HepG2 (cell line): ENCODE results near the gene PSMD1. TPM values are rescaled to one million over a fixed set of nuclear protein-coding genes. Genes with fewer than 3 reads are reported as not detected.

ENCODE experiments used
- ATAC-seq: fragments of 200-7000 bp; cut with Tn5 transposase; 3 replicates; pipeline ENCODE4 v1.9.1; 2020; ENCODE audit warnings: mild to moderate bottlenecking, moderate library complexity
- BruUV-seq: library from RNA; stranded (reverse); fragments of 400-500 nt; replicated peaks from 2 replicates; lab custom pipeline; 2021; lab: Mats Ljungman, UMichigan
- CTCF ChIA-PET: fragments of 300-600 bp; formaldehyde crosslinking; extraction: SDS; loops from one replicate; lab custom pipeline; 2021; ENCODE audit warnings: low total read pairs, inconsistent platforms, low intra/inter-chr PET ratio; lab: Yijun Ruan, JAX
- POLR2A ChIA-PET: fragments of 350-600 bp; sonication (Branson Sonifier 250); formaldehyde crosslinking; loops from one replicate; lab custom pipeline; 2020; ENCODE audit warnings: antibody characterized with exemption, inconsistent platforms; lab: Yijun Ruan, JAX
- DNase-seq: peaks from one replicate; pipeline ENCODE4 v3.0.0-alpha.2; 2015; ENCODE audit warnings: low spot score
- FAIRE-seq: peaks from 3 replicates; lab custom pipeline; 2011; peaks lifted over from hg19 to GRCh38; lab: Jason Lieb, UNC
- H2AFZ ChIP-seq: one replicate; pipeline ENCODE4 v1.6.1; 2011; ENCODE audit warnings: low read length, inconsistent platforms
- H3K27ac ChIP-seq: fragments of 300-600 bp; 3 replicates; pipeline ENCODE4 v1.8.0; 2011; ENCODE audit warnings: mixed run types, mild to moderate bottlenecking, mixed read lengths, low read length, inconsistent platforms; ENCODE audit not compliant: insufficient read depth; ENCODE audit errors: extremely low read length
- H3K27me3 ChIP-seq, 2 experiments: fragments of 200-600 bp in 1 of 2; 2 replicates in 1 of 2; 3 replicates in 1 of 2; pipeline versions ENCODE4 v1.6.0 to v1.8.0; 2011; ENCODE audit warnings: low read length in 2 of 2, mild to moderate bottlenecking in 2 of 2, moderate library complexity in 2 of 2, inconsistent platforms in 1 of 2; ENCODE audit not compliant: insufficient read depth in 2 of 2, control insufficient read depth in 1 of 2
- H3K36me3 ChIP-seq, 2 experiments: fragments of 200-600 bp in 1 of 2; replicated peaks in 1 of 2; 2 replicates in 1 of 2; 3 replicates in 1 of 2; pipeline versions ENCODE4 v1.5.1 to v1.8.0; 2011; ENCODE audit warnings: low read length in 2 of 2, inconsistent platforms in 1 of 2; ENCODE audit not compliant: insufficient read depth in 2 of 2, control insufficient read depth in 1 of 2
- H3K4me1 ChIP-seq: 2 replicates; pipeline ENCODE4 v1.5.1; 2012; ENCODE audit warnings: low read length, inconsistent platforms; ENCODE audit not compliant: insufficient read depth
- H3K4me2 ChIP-seq: 2 replicates; pipeline ENCODE4 v1.6.0; 2011; ENCODE audit warnings: low read depth, low read length, inconsistent platforms
- H3K4me3 ChIP-seq, 3 experiments: fragments of 200-600 bp in 1 of 3; sonication (generic), shearing (Covaris generic) in 1 of 3; replicated peaks in 1 of 3; 2 replicates each; pipeline ENCODE4 v1.5.1; 2011 to 2016; ENCODE audit warnings: low read length in 3 of 3, inconsistent platforms in 2 of 3, low read depth in 2 of 3, mild to moderate bottlenecking in 2 of 3, control low read depth in 1 of 3, mixed read lengths in 1 of 3; ENCODE audit not compliant: insufficient read depth in 1 of 3
- H3K79me2 ChIP-seq: one replicate; pipeline ENCODE4 v1.6.1; 2011; ENCODE audit warnings: low read length, inconsistent platforms; ENCODE audit not compliant: insufficient read depth
- H3K9ac ChIP-seq: 2 replicates; pipeline ENCODE4 v1.6.0; 2011; ENCODE audit warnings: mild to moderate bottlenecking, low read depth, low read length, inconsistent platforms; ENCODE audit not compliant: insufficient read depth
- H3K9me3 ChIP-seq: 2 replicates; pipeline ENCODE4 v1.5.1; 2012; ENCODE audit warnings: mild to moderate bottlenecking, low read length
- H4K20me1 ChIP-seq: 2 replicates; pipeline ENCODE4 v1.6.0; 2011; ENCODE audit warnings: inconsistent platforms, mild to moderate bottlenecking, low read length, moderate library complexity; ENCODE audit not compliant: insufficient read depth
- BRF2 ChIP-seq: sonication (generic); formaldehyde crosslinking; IDR thresholded peaks from 2 replicates; pipeline ENCODE4 v1.8.1; 2022; ENCODE audit warnings: mild to moderate bottlenecking, missing genetic modification reagents
- PAF1 ChIP-seq: IDR thresholded peaks from 2 replicates; pipeline ENCODE4 v1.6.1; 2016; ENCODE audit warnings: missing genetic modification reagents, missing compliant biosample characterization
- PAX8 ChIP-seq: sonication (generic); formaldehyde crosslinking; IDR thresholded peaks from 2 replicates; pipeline ENCODE4 v1.8.0; 2022; ENCODE audit warnings: mild to moderate bottlenecking, missing genetic modification reagents, borderline replicate concordance
- PHF5A ChIP-seq: IDR thresholded peaks from one replicate; pipeline ENCODE4 v1.6.1; 2018; ENCODE audit warnings: low read depth, missing genetic modification reagents; ENCODE audit not compliant: unreplicated experiment
- SP4 ChIP-seq: sonication (generic); formaldehyde crosslinking; IDR thresholded peaks from 2 replicates; pipeline ENCODE4 v1.8.1; 2023; ENCODE audit warnings: mild to moderate bottlenecking, missing genetic modification reagents
- SRF ChIP-seq: IDR thresholded peaks from 2 replicates; pipeline ENCODE4 v1.6.1; 2011; ENCODE audit warnings: mild to moderate bottlenecking, low read depth, low read length, moderate library complexity
- ZNF30 ChIP-seq: sonication (generic); formaldehyde crosslinking; IDR thresholded peaks from 2 replicates; pipeline ENCODE4 v1.5.0; 2020; ENCODE audit warnings: mild to moderate bottlenecking, missing genetic modification reagents
- ZNF331 ChIP-seq: sonication (generic); formaldehyde crosslinking; IDR thresholded peaks from 2 replicates; pipeline ENCODE4 v1.4.0; 2020; ENCODE audit warnings: missing genetic modification reagents
- ZNF460 ChIP-seq: sonication (generic); formaldehyde crosslinking; IDR thresholded peaks from 2 replicates; pipeline ENCODE4 v1.5.1; 2020; ENCODE audit warnings: missing genetic modification reagents, mild to moderate bottlenecking, borderline replicate concordance
- ZNF777 ChIP-seq: sonication (generic); formaldehyde crosslinking; IDR thresholded peaks from 2 replicates; pipeline ENCODE4 v1.4.0; 2020; ENCODE audit warnings: missing genetic modification reagents
- whole genome bisulfite sequencing: methylation state at CpG from one replicate; pipeline ENCODE4 v1.1.6; 2017; ENCODE audit warnings: low lambda C conversion rate; 5-methylcytosine and 5-hydroxymethylcytosine counted together
- in situ Hi-C: cut with HindIII; loops from 2 replicates; pipeline ENCODE4 v1.10.0; 2017; ENCODE audit warnings: low pct_unique_long_range_greater_than_20kb; ENCODE audit not compliant: extremely low pct_ligation_motif_present
- intact Hi-C: fragments of 100-400 bp; cut with micrococcal nuclease; formaldehyde crosslinking; loops from one replicate; pipeline ENCODE4 v1.10.0; 2022; ENCODE audit not compliant: unreplicated experiment
- polyA plus RNA-seq, 8 experiments: library from polyadenylated mRNA; depleted of rRNA in 3 of 8; stranded (reverse) in 7 of 8; unstranded in 1 of 8; fragments of >200 nt; fragmentation: Illumina TruSeq in 4 of 8; extraction: Trizol in 4 of 8; gene quantifications; 2 replicates each; pipeline versions ENCODE4 v1.2.1 to v1.2.3, GENCODE V29; 2011 to 2016; ENCODE audit warnings: low read depth in 4 of 8, missing spikeins in 1 of 8, mixed read lengths in 1 of 8; ENCODE audit not compliant: insufficient read depth in 1 of 8
- total RNA-seq, 5 experiments: library from RNA; depleted of rRNA; stranded (reverse); fragments of >200 nt; fragmentation: Illumina TruSeq; extraction: Trizol; gene quantifications; 2 replicates each; pipeline ENCODE4 v1.2.3, GENCODE V29; 2016; ENCODE audit warnings: low read depth in 1 of 5

The PSMD1 gene
- total and polyA plus RNA-seq, 2 of the 13 experiments (the other 11 are each of a cell fraction or from before 2014, with no cell fraction given) = 136 to 191 TPM

- no peak for TF ChIP-seq BRF2 (CRISPR knock-in tag)
These were observed 102.6 kb downstream of the PSMD1 start (continued) for GRCh38 chr2:231159306-231159705.

DNA sequence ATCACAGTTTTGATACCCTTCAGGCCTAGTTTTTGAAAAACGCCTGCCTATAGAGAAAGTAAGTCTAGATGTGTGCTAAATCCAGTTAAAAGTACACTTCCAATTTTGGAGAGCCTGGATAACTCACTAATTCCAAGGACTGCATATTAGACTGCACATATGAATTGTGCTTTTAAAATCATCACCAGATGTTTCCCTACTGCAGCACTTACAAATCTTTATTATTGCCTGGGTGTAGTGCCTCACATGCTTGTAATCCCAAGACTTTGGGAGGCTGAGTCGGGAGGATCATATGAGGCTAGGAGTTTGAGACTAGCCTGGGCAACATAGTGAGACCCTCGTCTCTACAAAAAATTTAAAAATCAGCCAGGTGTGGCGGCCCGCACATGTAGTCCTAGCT, 104.0 kb downstream of the PSMD1 start:
- no peak overlapping the region for H2AFZ ChIP-seq
- TF ChIP-seq PHF5A (no peak), ZNF777 (CRISPR knock-in tag) (no peak), ZNF30 (CRISPR knock-in tag) (no peak)
- no TSS peak for BruUV-seq
- no peaks in the 10 kb centered on the region for H3K27me3 ChIP-seq
- WGBS = 92% methylated on average over 5 of the region's 5 CpGs
- H3K9ac ChIP-seq = no peak overlapping the region
- no peaks in the 10 kb centered on the region for H3K4me1 ChIP-seq
- DNase-seq (no peak), FAIRE-seq (no peak), ATAC-seq (no peak)
- POLR2A ChIA-PET = no interaction called here
- peaks cover 13 to 74% of the 10 kb centered on the region in 2 experiments for H3K36me3 ChIP-seq
- in situ Hi-C loops (no loop called here), intact Hi-C loops (no loop called here)
- H3K4me2 ChIP-seq = no peak overlapping the region
- no peaks in the 10 kb centered on the region for H4K20me1 ChIP-seq
- H3K4me3 ChIP-seq = no peak overlapping the region
- no peaks in the 10 kb centered on the region for H3K9me3 ChIP-seq
- H3K27ac ChIP-seq = no peak overlapping the region
- H3K79me2 ChIP-seq = no peaks in the 10 kb centered on the region
- CTCF ChIA-PET = no interaction called here

- Histone ChIP-seq H3K4me1 (no peaks in the 10 kb centered on the region), H3K4me3 (no peak overlapping the region), H3K4me2 (no peak overlapping the region), H2AFZ (no peak overlapping the region), H3K9ac (no peak overlapping the region), H3K27ac (no peak overlapping the region), H4K20me1 (no peaks in the 10 kb centered on the region), H3K79me2 (no peaks in the 10 kb centered on the region), H3K27me3 (no peaks in the 10 kb centered on the region), H3K9me3 (no peaks in the 10 kb centered on the region), H3K36me3 (peaks cover 14 to 74% of the 10 kb centered on the region in 2 experiments)
- ChIA-PET CTCF (no interaction called here), POLR2A (no interaction called here)
- no peak for DNase-seq
- TF ChIP-seq SRF (no peak), ZNF460 (no peak), PAX8 (no peak), SP4 (CRISPR knock-in tag) (no peak), PAF1 (CRISPR knock-in tag) (no peak), ZNF331 (CRISPR knock-in tag) (no peak)
- in situ Hi-C loops = no loop called here
- FAIRE-seq = no peak
- WGBS = 95% methylated on average over 7 of the region's 7 CpGs
- ATAC-seq = no peak
- intact Hi-C loops = no loop called here
- BruUV-seq = no TSS peak
These were observed 104.7 kb downstream of the PSMD1 start for GRCh38 chr2:231161252-231161839.
